Measurements from ENCODE around the gene SOWAHA.
A peak's percentile ranks its signal among the peaks of the same experiment; 100 is the strongest.

DNA sequence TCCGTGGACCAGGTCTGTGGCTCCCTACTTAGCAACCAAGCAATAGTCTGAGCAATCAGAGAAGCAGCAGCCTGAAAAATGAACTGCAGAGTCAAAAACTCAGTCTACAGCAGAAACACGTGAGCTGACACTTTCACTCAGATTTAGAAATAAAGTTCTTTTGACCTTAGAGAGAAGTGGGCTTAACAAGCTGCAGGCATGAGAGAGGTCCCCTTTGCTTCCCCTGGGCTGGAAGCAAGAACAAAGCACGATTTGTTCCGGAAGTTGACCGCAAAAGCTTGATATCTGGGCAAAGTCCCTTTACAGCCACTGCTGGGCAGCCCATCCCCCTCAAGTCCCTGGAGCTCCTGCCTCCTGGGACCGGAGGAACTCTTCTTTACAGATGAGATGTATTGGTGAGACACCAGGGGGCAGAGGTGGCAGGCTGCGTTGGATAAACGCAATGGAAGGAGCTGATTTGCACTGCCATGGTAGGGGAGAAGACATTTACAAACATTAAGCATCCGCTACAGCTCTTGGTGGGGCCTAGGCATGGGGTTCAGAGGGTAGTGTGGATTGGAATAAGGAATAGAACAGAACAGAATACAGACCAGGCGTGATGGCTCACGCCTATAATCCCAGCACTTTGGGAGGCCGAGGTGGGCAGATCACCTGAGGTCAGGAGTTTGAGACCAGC lies 5.8 kb upstream of the SOWAHA start:
- TF ChIP-seq, protein P1, sequence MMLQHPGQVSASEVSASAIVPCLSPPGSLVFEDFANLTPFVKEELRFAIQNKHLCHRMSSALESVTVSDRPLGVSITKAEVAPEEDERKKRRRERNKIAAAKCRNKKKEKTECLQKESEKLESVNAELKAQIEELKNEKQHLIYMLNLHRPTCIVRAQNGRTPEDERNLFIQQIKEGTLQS (IDR thresholded peaks at IDR 0.05; ENCODE audit: borderline replicate concordance, extremely low read depth, low read depth, low read length), result no peak
- TF ChIP-seq POLR2A (IDR thresholded peaks at IDR 0.05; ENCODE audit: low read depth, low read length) (no peak), MYC (IDR thresholded peaks at IDR 0.05; ENCODE audit: insufficient read depth, insufficient read length, insufficient replicate concordance, low read length, severe bottlenecking) (no peak), NR2C2 (IDR thresholded peaks at IDR 0.05; ENCODE audit: borderline replicate concordance, control insufficient read depth, insufficient read length, low read depth) (no peak), TBL1XR1 (IDR thresholded peaks at IDR 0.05; ENCODE audit: low read depth, low read length) (no peak), RAD21 (IDR thresholded peaks at IDR 0.05; ENCODE audit: insufficient read depth, low read depth, low read length) (no peak), EZH2 (IDR thresholded peaks at IDR 0.05; ENCODE audit: borderline replicate concordance, control insufficient read depth, low read depth, low read length) (no peak), SP1 (IDR thresholded peaks at IDR 0.05; ENCODE audit: low read depth, low read length) (no peak), POLR2AphosphoS5 (IDR thresholded peaks at IDR 0.05; ENCODE audit: low read length) (no peak)
- TF ChIP-seq, protein P2, sequence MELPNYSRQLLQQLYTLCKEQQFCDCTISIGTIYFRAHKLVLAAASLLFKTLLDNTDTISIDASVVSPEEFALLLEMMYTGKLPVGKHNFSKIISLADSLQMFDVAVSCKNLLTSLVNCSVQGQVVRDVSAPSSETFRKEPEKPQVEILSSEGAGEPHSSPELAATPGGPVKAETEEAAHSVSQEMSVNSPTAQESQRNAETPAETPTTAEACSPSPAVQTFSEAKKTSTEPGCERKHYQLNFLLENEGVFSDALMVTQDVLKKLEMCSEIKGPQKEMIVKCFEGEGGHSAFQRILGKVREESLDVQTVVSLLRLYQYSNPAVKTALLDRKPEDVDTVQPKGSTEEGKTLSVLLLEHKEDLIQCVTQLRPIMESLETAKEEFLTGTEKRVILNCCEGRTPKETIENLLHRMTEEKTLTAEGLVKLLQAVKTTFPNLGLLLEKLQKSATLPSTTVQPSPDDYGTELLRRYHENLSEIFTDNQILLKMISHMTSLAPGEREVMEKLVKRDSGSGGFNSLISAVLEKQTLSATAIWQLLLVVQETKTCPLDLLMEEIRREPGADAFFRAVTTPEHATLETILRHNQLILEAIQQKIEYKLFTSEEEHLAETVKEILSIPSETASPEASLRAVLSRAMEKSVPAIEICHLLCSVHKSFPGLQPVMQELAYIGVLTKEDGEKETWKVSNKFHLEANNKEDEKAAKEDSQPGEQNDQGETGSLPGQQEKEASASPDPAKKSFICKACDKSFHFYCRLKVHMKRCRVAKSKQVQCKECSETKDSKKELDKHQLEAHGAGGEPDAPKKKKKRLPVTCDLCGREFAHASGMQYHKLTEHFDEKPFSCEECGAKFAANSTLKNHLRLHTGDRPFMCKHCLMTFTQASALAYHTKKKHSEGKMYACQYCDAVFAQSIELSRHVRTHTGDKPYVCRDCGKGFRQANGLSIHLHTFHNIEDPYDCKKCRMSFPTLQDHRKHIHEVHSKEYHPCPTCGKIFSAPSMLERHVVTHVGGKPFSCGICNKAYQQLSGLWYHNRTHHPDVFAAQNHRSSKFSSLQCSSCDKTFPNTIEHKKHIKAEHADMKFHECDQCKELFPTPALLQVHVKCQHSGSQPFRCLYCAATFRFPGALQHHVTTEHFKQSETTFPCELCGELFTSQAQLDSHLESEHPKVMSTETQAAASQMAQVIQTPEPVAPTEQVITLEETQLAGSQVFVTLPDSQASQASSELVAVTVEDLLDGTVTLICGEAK (IDR thresholded peaks at IDR 0.05; ENCODE audit: borderline replicate concordance), result peak; percentile 19; the same call in 1 of the 2 replicates
- TF ChIP-seq, protein P3, sequence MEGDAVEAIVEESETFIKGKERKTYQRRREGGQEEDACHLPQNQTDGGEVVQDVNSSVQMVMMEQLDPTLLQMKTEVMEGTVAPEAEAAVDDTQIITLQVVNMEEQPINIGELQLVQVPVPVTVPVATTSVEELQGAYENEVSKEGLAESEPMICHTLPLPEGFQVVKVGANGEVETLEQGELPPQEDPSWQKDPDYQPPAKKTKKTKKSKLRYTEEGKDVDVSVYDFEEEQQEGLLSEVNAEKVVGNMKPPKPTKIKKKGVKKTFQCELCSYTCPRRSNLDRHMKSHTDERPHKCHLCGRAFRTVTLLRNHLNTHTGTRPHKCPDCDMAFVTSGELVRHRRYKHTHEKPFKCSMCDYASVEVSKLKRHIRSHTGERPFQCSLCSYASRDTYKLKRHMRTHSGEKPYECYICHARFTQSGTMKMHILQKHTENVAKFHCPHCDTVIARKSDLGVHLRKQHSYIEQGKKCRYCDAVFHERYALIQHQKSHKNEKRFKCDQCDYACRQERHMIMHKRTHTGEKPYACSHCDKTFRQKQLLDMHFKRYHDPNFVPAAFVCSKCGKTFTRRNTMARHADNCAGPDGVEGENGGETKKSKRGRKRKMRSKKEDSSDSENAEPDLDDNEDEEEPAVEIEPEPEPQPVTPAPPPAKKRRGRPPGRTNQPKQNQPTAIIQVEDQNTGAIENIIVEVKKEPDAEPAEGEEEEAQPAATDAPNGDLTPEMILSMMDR (IDR thresholded peaks at IDR 0.05 in 2 of 3, conservative IDR thresholded peaks at IDR 0.05 in 1 of 3; ENCODE audit: control insufficient read depth in 2 of 3, extremely low read depth in 1 of 3, insufficient read depth in 1 of 3, low read depth in 3 of 3, low read length in 3 of 3), result peak; percentile 3 to 45 (median 36); a peak in 3 of 6 replicates

Measured in GM12878 (cell line).